ENCODE data around the gene ATRNL1. TPM values are rescaled to one million over a fixed set of nuclear protein-coding genes. Genes with fewer than 3 reads are reported as not detected.

The ATRNL1 gene
- total and polyA plus RNA-seq, 2 of the 8 experiments (the other 6 are each of a cell fraction or from before 2014, with no cell fraction given): 5.1 to 17.6 TPM

- FAIRE-seq (no peak), DNase-seq (ENCODE audit: low read depth in 1 of 2, low spot score in 2 of 2) (no peak)
- WGBS, 2 experiments (ENCODE audit: extremely low coverage in 1 of 2, insufficient coverage in 1 of 2, insufficient read length in 1 of 2, insufficient replicate concordance in 2 of 2, low coverage in 1 of 2, low lambda C conversion rate in 2 of 2, missing lambda C conversion rate in 1 of 2): 66% methylated on average over 5 of the region's 5 CpGs; no CpG with 5 or more reads in 1 of the 2 experiments
- TF ChIP-seq EZH2 (IDR thresholded peaks at IDR 0.05; ENCODE audit: low read depth, low read length, severe bottlenecking): no peak
- no peak for TF ChIP-seq POLR2A (IDR thresholded peaks at IDR 0.05; ENCODE audit: control extremely low read depth in 1 of 2, low read depth in 2 of 2, low read length in 2 of 2)
- TF ChIP-seq TAF1 (IDR thresholded peaks at IDR 0.05; ENCODE audit: low read depth, low read length): no peak
- TF ChIP-seq JUN (IDR thresholded peaks at IDR 0.05; ENCODE audit: low read depth, low read length): no peak
- no peak for TF ChIP-seq SIRT6 (IDR thresholded peaks at IDR 0.05; ENCODE audit: low read length)
- TF ChIP-seq, protein P1, sequence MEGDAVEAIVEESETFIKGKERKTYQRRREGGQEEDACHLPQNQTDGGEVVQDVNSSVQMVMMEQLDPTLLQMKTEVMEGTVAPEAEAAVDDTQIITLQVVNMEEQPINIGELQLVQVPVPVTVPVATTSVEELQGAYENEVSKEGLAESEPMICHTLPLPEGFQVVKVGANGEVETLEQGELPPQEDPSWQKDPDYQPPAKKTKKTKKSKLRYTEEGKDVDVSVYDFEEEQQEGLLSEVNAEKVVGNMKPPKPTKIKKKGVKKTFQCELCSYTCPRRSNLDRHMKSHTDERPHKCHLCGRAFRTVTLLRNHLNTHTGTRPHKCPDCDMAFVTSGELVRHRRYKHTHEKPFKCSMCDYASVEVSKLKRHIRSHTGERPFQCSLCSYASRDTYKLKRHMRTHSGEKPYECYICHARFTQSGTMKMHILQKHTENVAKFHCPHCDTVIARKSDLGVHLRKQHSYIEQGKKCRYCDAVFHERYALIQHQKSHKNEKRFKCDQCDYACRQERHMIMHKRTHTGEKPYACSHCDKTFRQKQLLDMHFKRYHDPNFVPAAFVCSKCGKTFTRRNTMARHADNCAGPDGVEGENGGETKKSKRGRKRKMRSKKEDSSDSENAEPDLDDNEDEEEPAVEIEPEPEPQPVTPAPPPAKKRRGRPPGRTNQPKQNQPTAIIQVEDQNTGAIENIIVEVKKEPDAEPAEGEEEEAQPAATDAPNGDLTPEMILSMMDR (IDR thresholded peaks at IDR 0.05; ENCODE audit: control extremely low read depth in 1 of 3, insufficient read depth in 1 of 3, low read depth in 1 of 3, low read length in 3 of 3): no peak
- TF ChIP-seq EGR1 (IDR thresholded peaks at IDR 0.05; ENCODE audit: borderline replicate concordance, low read depth, low read length): no peak
- TF ChIP-seq MAFK (IDR thresholded peaks at IDR 0.05; ENCODE audit: low read depth, low read length): no peak
- no peak for TF ChIP-seq YY1 (IDR thresholded peaks at IDR 0.05; ENCODE audit: low read depth, low read length)
- TF ChIP-seq JUND (IDR thresholded peaks at IDR 0.05; ENCODE audit: low read length): no peak
Measured at GRCh38 chr10:115063701-115064658, 29.2 kb upstream of the ATRNL1 start.

More at GRCh38 chr10:115063701-115064658, 29.2 kb upstream of the ATRNL1 start:
- H3K14ac ChIP-seq (ENCODE audit: insufficient read length): no peak overlapping the region
- no peak overlapping the region for H3K23ac ChIP-seq (ENCODE audit: insufficient read length)
- no peaks in the 10 kb centered on the region for H3K36me3 ChIP-seq (ENCODE audit: control insufficient read depth in 2 of 4, insufficient read depth in 4 of 4, low read length in 3 of 4)
- H3K23me2 ChIP-seq (ENCODE audit: low read depth, low read length): no peaks in the 10 kb centered on the region
- ChIA-PET POLR2A (ENCODE audit: partially characterized antibody) (interaction anchor here (1.3 kb wide), 1 partner anchor 10 kb away, joined by 3 read pairs; no protein-coding TSS in a partner anchor), CTCF (ENCODE audit: partially characterized antibody) (interaction anchor here (0.8 to 1.6 kb wide), 7 partner anchors 15 to 1057 kb away, joined by 3 to 6 read pairs (median 3); no protein-coding TSS in a partner anchor)
- H3K4me3 ChIP-seq (ENCODE audit: extremely low read depth in 1 of 4, insufficient read depth in 2 of 4, low read depth in 3 of 4, low read length in 4 of 4): no peak overlapping the region
- H3K27me3 ChIP-seq (replicated peaks in 1 of 4; ENCODE audit: control insufficient read depth in 3 of 4, extremely low read depth in 1 of 4, insufficient read depth in 3 of 4, low read length in 3 of 4): 0 out of 7 replicates have a peak, but pooled peaks cover 0 to 2% (median 0%) of the 10 kb centered on the region in 4 experiments
- H3K9me3 ChIP-seq (ENCODE audit: insufficient read depth in 2 of 2, low read depth in 1 of 2, low read length in 1 of 2): no peaks in the 10 kb centered on the region
- H2BK120ac ChIP-seq (replicated peaks; ENCODE audit: low read depth, low read length): no peak overlapping the region
- H3K4me2 ChIP-seq (ENCODE audit: insufficient read depth in 1 of 2, low read depth in 2 of 2, low read length in 2 of 2): 0 out of 4 replicates have a peak overlapping the region, but pooled peaks of 1 of the 2 experiments have one; percentile 19
- no peak overlapping the region for H3K4ac ChIP-seq (replicated peaks; ENCODE audit: insufficient read length, low read depth, low read length)
- H2AFZ ChIP-seq (ENCODE audit: low read length): peak overlapping the region; percentile 60; the same call in 1 of the 2 replicates
- no peaks in the 10 kb centered on the region for H3K79me1 ChIP-seq (ENCODE audit: low read depth, low read length)
- no peak overlapping the region for H3K18ac ChIP-seq (ENCODE audit: extremely low read depth, low read length)
- H3K79me2 ChIP-seq (ENCODE audit: control insufficient read depth in 1 of 2, insufficient read depth in 2 of 2, low read length in 2 of 2): no peaks in the 10 kb centered on the region
- H2BK20ac ChIP-seq (ENCODE audit: low read length): no peak overlapping the region
- no peak overlapping the region for H4K91ac ChIP-seq (replicated peaks; ENCODE audit: insufficient read length, low read length)
- no peak overlapping the region for H3K56ac ChIP-seq (replicated peaks; ENCODE audit: insufficient read length, low read depth, low read length)
- H4K5ac ChIP-seq (ENCODE audit: insufficient read length, low read depth, low read length): no peak overlapping the region
- H2BK15ac ChIP-seq (ENCODE audit: low read length): no peak overlapping the region
- no peaks in the 10 kb centered on the region for H4K20me1 ChIP-seq (replicated peaks in 1 of 2; ENCODE audit: control insufficient read depth in 1 of 2, insufficient read depth in 2 of 2, low read length in 2 of 2)
- H3K27ac ChIP-seq (ENCODE audit: low read depth, low read length): no peak overlapping the region
- no peak overlapping the region; the same call in 1 of the 2 replicates for H2BK5ac ChIP-seq (ENCODE audit: low read depth, low read length)
- H3K9ac ChIP-seq (replicated peaks in 1 of 4; ENCODE audit: extremely low read depth in 1 of 4, low read depth in 3 of 4, low read length in 3 of 4): no peak overlapping the region
- no peak overlapping the region for H2AK5ac ChIP-seq (ENCODE audit: low read depth, low read length)
- no peak overlapping the region for H4K8ac ChIP-seq (ENCODE audit: extremely low read depth, insufficient read depth, low read length)
- H3K4me1 ChIP-seq (replicated peaks in 1 of 4; ENCODE audit: control insufficient read depth in 3 of 4, insufficient read depth in 4 of 4, low read length in 3 of 4): peaks cover 0 to 3% (median under 1%) of the 10 kb centered on the region in 4 experiments; a peak in 2 of 7 replicates
- H2BK12ac ChIP-seq (ENCODE audit: low read depth, low read length): no peak overlapping the region

All from H1 (cell line).